MV-4-11 (cell line): Measurements from ENCODE around the gene EXOC1.
"Not testable (repeated sequence)": the region's sequence is repeated elsewhere in the genome, so short reads cannot be mapped to it uniquely, and the experiment has no call there.

Source experiments
- DNase-seq: peaks from one replicate; lab custom pipeline; 2025; lab: John Stamatoyannopoulos, UW

EXOC1 gene

GRCh38 chr4:55906323-55906722, 52.9 kb downstream of the EXOC1 start:
- no peak for DNase-seq

GRCh38 chr4:55906989-55907388, 53.5 kb downstream of the EXOC1 start:
- no peak for DNase-seq

- no peak for DNase-seq
Measured at GRCh38 chr4:55907469-55907868, 54.0 kb downstream of the EXOC1 start.

- DNase-seq = no peak
Measured at GRCh38 chr4:55910140-55910539, 56.7 kb downstream of the EXOC1 start.

- no peak for DNase-seq
Measured at GRCh38 chr4:55912249-55912648, 58.8 kb downstream of the EXOC1 start.

- no peak for DNase-seq
Measured at GRCh38 chr4:55920571-55920970, 67.1 kb downstream of the EXOC1 start.

- no peak for DNase-seq
Measured at GRCh38 chr4:55921093-55921492, 67.6 kb downstream of the EXOC1 start.

GRCh38 chr4:55925241-55925640, 71.8 kb downstream of the EXOC1 start:
- no peak for DNase-seq

GRCh38 chr4:55926610-55927009, 73.2 kb downstream of the EXOC1 start:
- DNase-seq = no peak

GRCh38 chr4:55927803-55928437, 74.5 kb downstream of the EXOC1 start:
- DNase-seq = peak; percentile 8

GRCh38 chr4:55928846-55929245, 75.4 kb downstream of the EXOC1 start:
- DNase-seq = no peak

GRCh38 chr4:55931043-55931442, 77.6 kb downstream of the EXOC1 start:
- DNase-seq = no peak

GRCh38 chr4:55931833-55932232, 78.4 kb downstream of the EXOC1 start:
- DNase-seq = no peak

- no peak for DNase-seq
Measured at GRCh38 chr4:55932511-55932910, 79.1 kb downstream of the EXOC1 start.

- DNase-seq = no peak
Measured at GRCh38 chr4:55933611-55934010, 80.2 kb downstream of the EXOC1 start.

- DNase-seq = not testable (repeated sequence)
Measured at GRCh38 chr4:55935907-55936306, 82.5 kb downstream of the EXOC1 start.

- no peak for DNase-seq
Measured at GRCh38 chr4:55938481-55938880, 85.0 kb downstream of the EXOC1 start.

- no peak for DNase-seq
Measured at GRCh38 chr4:55939421-55939820, 86.0 kb downstream of the EXOC1 start.

GRCh38 chr4:55941881-55942396, 88.5 kb downstream of the EXOC1 start:
- no peak for DNase-seq

GRCh38 chr4:55947254-55947882, 93.9 kb downstream of the EXOC1 start:
- peak; percentile 96 for DNase-seq

GRCh38 chr4:55947912-55948725, 94.7 kb downstream of the EXOC1 start:
- peak; percentile 69 for DNase-seq

- peak; percentile 84 for DNase-seq
Measured at GRCh38 chr4:55948726-55949481, 95.5 kb downstream of the EXOC1 start, which contains the start of gene CEP135. Gene CEP135, plus strand, starts transcription at chr4:55948945. Its CDS starts 3,186 bp downstream, at chr4:55952131.
